22Rv1 (cell line): ENCODE measurements around the gene LOX.

Source experiments
- CTCF ChIP-seq: fragments of 450-650 bp; IDR thresholded peaks from 2 replicates; pipeline ENCODE4 v1.5.1; 2017; ENCODE audit warnings: mild to moderate bottlenecking
- ZFX ChIP-seq: fragments of 450-650 bp; IDR thresholded peaks from 2 replicates; pipeline ENCODE4 v1.6.1; 2017; ENCODE audit warnings: antibody characterized with exemption, borderline replicate concordance

DNA sequence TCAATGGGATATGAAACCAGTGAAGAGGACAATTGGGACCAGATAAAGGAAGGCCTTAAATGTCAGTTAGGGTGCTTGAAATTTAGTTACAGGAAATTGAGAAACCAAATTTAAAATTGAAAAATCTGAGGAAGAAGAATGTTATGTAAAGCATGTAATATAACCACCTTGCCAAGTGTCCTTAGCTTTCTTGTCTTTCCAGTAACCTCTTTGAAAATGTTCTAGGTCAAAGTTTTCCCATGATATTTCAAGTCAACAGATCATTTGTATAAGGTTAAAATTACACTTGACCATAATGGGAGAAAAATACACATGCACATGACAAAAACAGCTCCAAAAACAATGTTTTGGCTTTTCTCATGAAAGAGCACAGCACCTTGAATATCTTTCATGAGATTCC lies 21.1 kb downstream of the LOX start:
- TF ChIP-seq CTCF (no peak), ZFX (no peak)
